ENCODE measurements around the gene SPOCK1.

DNA sequence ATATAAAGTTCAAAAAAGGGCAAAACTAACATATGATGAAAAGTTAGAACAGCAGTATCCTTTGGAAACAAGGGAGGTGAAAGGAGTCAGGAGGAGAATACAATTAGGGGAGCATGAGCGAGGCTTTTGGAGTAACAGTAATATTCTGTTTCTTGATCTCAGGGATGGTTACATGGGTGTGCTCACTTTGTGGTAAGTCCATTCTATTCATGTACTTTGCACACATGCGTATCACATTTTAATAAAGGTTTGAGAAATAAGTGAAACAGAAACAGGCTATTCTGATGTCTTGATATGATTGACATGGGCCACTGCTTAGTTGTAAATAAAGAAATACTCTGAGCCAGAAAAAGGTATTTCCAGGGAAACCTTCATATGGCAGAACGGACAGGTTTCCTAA, 208.8 kb downstream of the SPOCK1 start:
- TF ChIP-seq, protein P1, sequence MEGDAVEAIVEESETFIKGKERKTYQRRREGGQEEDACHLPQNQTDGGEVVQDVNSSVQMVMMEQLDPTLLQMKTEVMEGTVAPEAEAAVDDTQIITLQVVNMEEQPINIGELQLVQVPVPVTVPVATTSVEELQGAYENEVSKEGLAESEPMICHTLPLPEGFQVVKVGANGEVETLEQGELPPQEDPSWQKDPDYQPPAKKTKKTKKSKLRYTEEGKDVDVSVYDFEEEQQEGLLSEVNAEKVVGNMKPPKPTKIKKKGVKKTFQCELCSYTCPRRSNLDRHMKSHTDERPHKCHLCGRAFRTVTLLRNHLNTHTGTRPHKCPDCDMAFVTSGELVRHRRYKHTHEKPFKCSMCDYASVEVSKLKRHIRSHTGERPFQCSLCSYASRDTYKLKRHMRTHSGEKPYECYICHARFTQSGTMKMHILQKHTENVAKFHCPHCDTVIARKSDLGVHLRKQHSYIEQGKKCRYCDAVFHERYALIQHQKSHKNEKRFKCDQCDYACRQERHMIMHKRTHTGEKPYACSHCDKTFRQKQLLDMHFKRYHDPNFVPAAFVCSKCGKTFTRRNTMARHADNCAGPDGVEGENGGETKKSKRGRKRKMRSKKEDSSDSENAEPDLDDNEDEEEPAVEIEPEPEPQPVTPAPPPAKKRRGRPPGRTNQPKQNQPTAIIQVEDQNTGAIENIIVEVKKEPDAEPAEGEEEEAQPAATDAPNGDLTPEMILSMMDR (IDR thresholded peaks at IDR 0.05; ENCODE audit: insufficient read depth, low read length), result no peak
- TF ChIP-seq POLR2AphosphoS5 (IDR thresholded peaks at IDR 0.05; ENCODE audit: low read depth), result no peak

All from HL-60 (cell line).